ENCODE data around the gene UBB.

UBB gene

GRCh38 chr17:16380640-16381495, at the start of gene UBB:
Gene UBB (plus strand): TSS chr17:16381091. CDS start chr17:16381908, 817 bp downstream.
- DNase-seq, result peak; percentile 98

GRCh38 chr17:16338391-16338790, 42.5 kb upstream of the UBB start:
- no peak for DNase-seq

GRCh38 chr17:16339402-16339801, 41.5 kb upstream of the UBB start:
- DNase-seq, result no peak

GRCh38 chr17:16339959-16340358, 40.9 kb upstream of the UBB start:
- DNase-seq, result no peak

GRCh38 chr17:16342979-16343378, 37.9 kb upstream of the UBB start:
- DNase-seq, result no peak

- no peak for DNase-seq
Measured at GRCh38 chr17:16343569-16343968, 37.3 kb upstream of the UBB start.

- DNase-seq, result no peak
Measured at GRCh38 chr17:16345565-16345964, 35.3 kb upstream of the UBB start.

- no peak for DNase-seq
Measured at GRCh38 chr17:16346721-16347271, 34.1 kb upstream of the UBB start.

GRCh38 chr17:16348586-16348985, 32.3 kb upstream of the UBB start:
- no peak for DNase-seq

GRCh38 chr17:16349431-16349830, 31.5 kb upstream of the UBB start:
- DNase-seq, result no peak

GRCh38 chr17:16351831-16352230, 29.1 kb upstream of the UBB start:
- DNase-seq, result no peak

GRCh38 chr17:16352303-16352666, 28.6 kb upstream of the UBB start:
- DNase-seq, result peak in 1 of 2 donors; percentile 6

GRCh38 chr17:16352667-16353316, 28.1 kb upstream of the UBB start:
- DNase-seq, result peak in 1 of 2 donors; percentile 6

- peak; percentile 66 to 76 for DNase-seq
Measured at GRCh38 chr17:16353317-16354174, 27.3 kb upstream of the UBB start, which contains the start of gene CENPV. Gene CENPV (minus strand): TSS chr17:16353469. CDS start chr17:16353436, 33 bp downstream.

GRCh38 chr17:16354585-16354984, 26.3 kb upstream of the UBB start:
- no peak for DNase-seq

GRCh38 chr17:16358394-16358793, 22.5 kb upstream of the UBB start:
- no peak for DNase-seq

- DNase-seq, result no peak
Measured at GRCh38 chr17:16361874-16362273, 19.0 kb upstream of the UBB start.

- peak; percentile 72 to 82 for DNase-seq
Measured at GRCh38 chr17:16363749-16364536, 16.9 kb upstream of the UBB start.

GRCh38 chr17:16364625-16365024, 16.3 kb upstream of the UBB start:
- DNase-seq, result no peak

- DNase-seq, result no peak
Measured at GRCh38 chr17:16371742-16372141, 9.1 kb upstream of the UBB start.

GRCh38 chr17:16374146-16374938, 6.5 kb upstream of the UBB start:
- no peak for DNase-seq

Data from CD4-positive, alpha-beta T cell treated with Interferon alpha-2 for 1 hour (primary cell).